ENCODE data around the gene NDUFB10. TPM values are rescaled to one million over a fixed set of nuclear protein-coding genes. Genes with fewer than 3 reads are reported as not detected.

Gene NDUFB10
- total RNA-seq, 1 experiment from 2014 or later: 287 TPM

- Histone ChIP-seq H3K27me3 (ENCODE audit: control insufficient read depth, insufficient read depth, low read length) (no peaks in the 10 kb centered on the region), H3K36me3 (ENCODE audit: control insufficient read depth, insufficient read depth, low read length) (peaks cover 11% of the 10 kb centered on the region), H3K27ac (ENCODE audit: low read length) (peak within 1 kb of the TSS; percentile 96), H3K4me3 (ENCODE audit: low read depth in 2 of 2, low read length in 2 of 2) (peak within 1 kb of the TSS; percentile 99), H3K4me1 (ENCODE audit: control insufficient read depth, insufficient read depth, low read length) (peaks cover 12% of the 10 kb centered on the region), H3K9me3 (ENCODE audit: control insufficient read depth, insufficient read depth, low read depth, low read length) (no peaks in the 10 kb centered on the region)
- intact Hi-C loops (cut with micrococcal nuclease; ENCODE audit: unreplicated experiment) (no loop called here), in situ Hi-C loops (cut with HindIII; ENCODE audit: low pct_unique_long_range_greater_than_20kb, low sequenced_read_pairs) (no loop called here)
- TF ChIP-seq TCF7L2 (IDR thresholded peaks at IDR 0.05; ENCODE audit: low read depth, low read length): no peak
- TF ChIP-seq REST (IDR thresholded peaks at IDR 0.05; ENCODE audit: insufficient read depth in 1 of 2, low read depth in 2 of 2, low read length in 1 of 2): 0 out of 4 replicates have a peak, but pooled peaks of 1 of the 2 experiments have one; percentile 36
- TF ChIP-seq POLR2AphosphoS5 (IDR thresholded peaks at IDR 0.05; ENCODE audit: low read depth, low read length): peak; percentile 100
- TF ChIP-seq SIN3A (IDR thresholded peaks at IDR 0.05; ENCODE audit: borderline replicate concordance, insufficient read depth, low read depth, low read length): peak; percentile 95; the same call in 1 of the 2 replicates
- ChIA-PET CTCF (interaction anchor here (0.5 to 0.7 kb wide), 2 partner anchors 22 to 63 kb away, joined by 4 to 6 read pairs; partner anchors contain the start of gene MSRB1), POLR2A (interaction anchor here (0.6 to 1.1 kb wide), 11 partner anchors 17 to 916 kb away, joined by 3 to 13 read pairs (median 9); partner anchors contain the start of genes GFER, NTHL1 and TSC2)
- no TSS peak for BruUV-seq (replicated peaks)
- peak; percentile 83 for ATAC-seq
- peak; percentile 89 for DNase-seq (ENCODE audit: low read depth, low spot score)
Measured at GRCh38 chr16:1964506-1965395, 5.4 kb downstream of the NDUFB10 start, which contains the start of gene RPS2. RPS2 (minus strand) TSS chr16:1964826; CDS start chr16:1964625, 201 bp downstream.

GRCh38 chr16:1965396-1966001 lies 6.2 kb downstream of the NDUFB10 start:
- no peak for DNase-seq (ENCODE audit: low read depth, low spot score)
- in situ Hi-C loops (cut with HindIII; ENCODE audit: low pct_unique_long_range_greater_than_20kb, low sequenced_read_pairs): no loop called here
- CTCF ChIA-PET: no interaction called here

More at GRCh38 chr16:1965396-1966001, 6.2 kb downstream of the NDUFB10 start:
- intact Hi-C loops (cut with micrococcal nuclease; ENCODE audit: unreplicated experiment): no loop called here
- ATAC-seq: no peak
- H3K4me3 ChIP-seq (ENCODE audit: low read depth in 2 of 2, low read length in 2 of 2): peak overlapping the region; percentile 99
- peaks cover 12% of the 10 kb centered on the region for H3K4me1 ChIP-seq (ENCODE audit: control insufficient read depth, insufficient read depth, low read length)
- POLR2A ChIA-PET: interaction anchor here (0.7 to 1.1 kb wide), 2 partner anchors 17 to 82 kb away, joined by 4 to 5 read pairs; partner anchors contain the start of genes NTHL1 and TSC2
- H3K27ac ChIP-seq (ENCODE audit: low read length): peak overlapping the region; percentile 96
- no peaks in the 10 kb centered on the region for H3K27me3 ChIP-seq (ENCODE audit: control insufficient read depth, insufficient read depth, low read length)
- H3K36me3 ChIP-seq (ENCODE audit: control insufficient read depth, insufficient read depth, low read length): peaks cover 11% of the 10 kb centered on the region
- H3K9me3 ChIP-seq (ENCODE audit: control insufficient read depth, insufficient read depth, low read depth, low read length): no peaks in the 10 kb centered on the region
- TSS peak; percentile 89 for BruUV-seq (replicated peaks)
- no peak for TF ChIP-seq REST (IDR thresholded peaks at IDR 0.05; ENCODE audit: insufficient read depth in 1 of 2, low read depth in 2 of 2, low read length in 1 of 2)
- TF ChIP-seq POLR2AphosphoS5 (IDR thresholded peaks at IDR 0.05; ENCODE audit: low read depth, low read length): no peak
- TF ChIP-seq TCF7L2 (IDR thresholded peaks at IDR 0.05; ENCODE audit: low read depth, low read length): no peak
- TF ChIP-seq SIN3A (IDR thresholded peaks at IDR 0.05; ENCODE audit: borderline replicate concordance, insufficient read depth, low read depth, low read length): no peak
- TF ChIP-seq CTCF (IDR thresholded peaks at IDR 0.05): no peak
